ENCODE measurements around the gene TNS3.
"Not testable (repeated sequence)": the region's sequence is repeated elsewhere in the genome, so short reads cannot be mapped to it uniquely, and the experiment has no call there.

The TNS3 gene

DNA sequence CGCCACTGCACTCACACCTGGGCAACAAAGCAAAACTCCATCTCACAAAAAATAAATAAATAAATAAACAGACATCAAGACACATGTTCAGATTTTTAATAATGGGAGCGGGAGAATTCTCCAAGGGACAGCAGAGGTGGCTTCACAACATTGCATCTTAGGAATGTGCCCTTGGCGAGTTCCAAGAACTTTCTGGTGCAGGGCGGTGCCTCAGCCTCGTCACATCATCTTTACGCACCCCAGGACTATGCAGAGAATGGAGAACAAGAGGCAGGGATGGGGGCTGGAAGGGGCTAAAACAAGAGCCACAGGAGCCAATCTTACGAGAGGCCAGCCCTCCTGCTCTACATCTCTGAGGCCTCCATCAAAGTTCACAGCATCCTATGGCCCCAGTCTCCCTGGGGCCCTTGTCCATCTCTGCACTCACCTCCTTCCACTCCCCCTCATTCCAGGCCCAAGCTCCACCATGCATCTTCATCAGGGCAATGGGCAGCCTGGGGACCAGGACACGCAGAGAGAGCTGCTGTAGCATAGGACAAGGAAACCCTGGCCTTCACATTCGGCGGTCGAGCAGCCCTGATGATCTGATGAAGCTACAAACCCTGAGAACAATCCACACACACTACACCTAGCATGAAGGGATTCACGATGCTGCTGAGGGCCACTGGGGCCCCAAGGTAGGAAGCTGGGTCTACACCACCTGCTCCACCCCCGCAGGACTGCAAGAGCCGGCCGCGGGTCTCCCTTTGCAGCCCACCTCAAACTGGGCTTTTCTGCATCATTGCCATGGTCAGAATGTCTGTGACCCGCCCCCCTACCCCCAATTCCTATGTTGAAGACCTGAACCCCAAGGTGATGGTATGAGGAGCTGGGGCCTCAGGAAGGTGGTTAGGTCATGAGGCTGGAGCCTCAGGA lies 22.3 kb downstream of the TNS3 start:
- no peak for DNase-seq

DNA sequence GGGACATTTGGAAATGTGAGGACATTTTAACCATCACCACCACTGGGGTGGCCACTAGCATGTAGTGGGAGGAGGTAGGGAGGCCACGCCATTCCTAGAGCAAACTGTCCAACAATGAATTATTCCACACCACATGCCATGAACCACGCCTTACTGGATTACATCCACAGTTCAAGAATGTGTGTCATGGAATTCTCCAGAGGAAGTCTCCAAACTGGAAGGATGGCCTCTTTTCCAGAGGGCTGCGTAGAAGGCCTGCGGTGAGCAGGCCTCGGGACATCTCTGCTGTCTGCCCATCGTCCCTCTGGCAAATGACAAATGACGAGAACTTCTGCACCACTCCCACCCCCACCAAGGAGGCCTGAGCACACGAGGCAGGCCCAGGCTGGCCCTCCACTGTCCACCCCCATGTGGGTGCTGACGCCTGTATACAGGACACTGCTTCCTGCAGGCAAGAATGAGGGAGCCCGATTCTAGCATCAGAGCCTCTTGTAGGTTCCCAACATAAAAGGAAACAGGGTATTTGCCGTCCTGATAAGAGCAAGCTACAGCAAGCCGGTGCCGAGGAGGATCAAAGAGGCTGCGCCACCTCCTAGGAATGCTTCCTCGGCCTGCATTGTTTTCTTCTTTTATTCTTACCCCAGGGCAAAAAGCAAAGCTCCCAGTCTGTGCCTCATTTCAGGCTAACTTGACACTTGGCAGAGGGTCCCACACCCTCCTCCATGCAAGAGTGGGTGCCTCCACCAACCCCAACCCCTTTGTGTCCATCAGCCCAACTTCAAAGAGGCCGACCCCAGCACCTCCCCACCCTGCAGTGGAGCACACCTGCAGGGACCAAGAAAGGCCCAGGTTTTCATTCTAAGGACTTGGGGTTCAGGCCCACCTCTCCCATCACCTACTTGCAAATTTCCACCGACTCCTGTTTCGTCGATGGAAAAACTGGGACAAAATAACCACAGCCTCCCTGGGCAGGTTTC lies 23.9 kb downstream of the TNS3 start:
- no peak for DNase-seq

DNA sequence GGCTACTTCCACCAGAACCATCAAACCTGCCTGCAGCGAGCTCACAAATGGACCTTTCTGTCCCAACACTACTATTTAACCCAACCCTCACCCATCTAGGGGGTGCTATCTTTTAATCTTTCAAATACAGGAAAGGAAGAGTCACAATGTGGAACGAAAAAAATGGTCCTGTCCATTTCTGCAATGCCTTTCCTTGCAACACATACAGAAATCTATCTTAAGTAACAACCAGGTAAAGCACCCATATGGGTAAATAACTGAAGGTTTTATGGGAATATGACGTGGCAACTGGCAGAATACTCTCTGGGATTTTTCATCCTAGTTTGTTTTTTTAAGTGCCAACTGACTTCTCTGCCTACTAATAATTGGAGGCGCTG lies 24.6 kb downstream of the TNS3 start:
- DNase-seq: no peak

- no peak for DNase-seq
Observed at GRCh38 chr7:47556511-47557180, 25.3 kb downstream of the TNS3 start.

GRCh38 chr7:47553309-47553708 lies 28.6 kb downstream of the TNS3 start:
- no peak for DNase-seq

DNA sequence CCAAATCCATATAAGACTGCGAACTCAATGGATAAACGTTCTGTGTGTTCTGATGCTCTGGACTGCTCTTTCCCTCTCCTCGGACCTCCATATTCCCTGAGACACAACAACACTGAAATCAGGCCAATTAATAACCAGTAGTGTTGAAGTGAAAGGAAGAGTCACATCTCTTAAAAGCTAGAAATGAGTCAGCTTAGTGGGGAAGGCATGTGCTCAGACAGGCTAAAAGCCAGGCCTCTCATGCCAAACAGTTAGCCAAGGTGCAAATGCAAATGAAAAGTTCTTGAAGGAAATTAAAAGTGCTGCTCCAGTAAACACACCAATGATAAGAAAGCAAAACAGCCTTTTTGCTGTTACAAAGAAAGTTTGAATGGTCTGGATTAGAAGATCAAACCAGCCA lies 29.3 kb downstream of the TNS3 start:
- no peak for DNase-seq

DNA sequence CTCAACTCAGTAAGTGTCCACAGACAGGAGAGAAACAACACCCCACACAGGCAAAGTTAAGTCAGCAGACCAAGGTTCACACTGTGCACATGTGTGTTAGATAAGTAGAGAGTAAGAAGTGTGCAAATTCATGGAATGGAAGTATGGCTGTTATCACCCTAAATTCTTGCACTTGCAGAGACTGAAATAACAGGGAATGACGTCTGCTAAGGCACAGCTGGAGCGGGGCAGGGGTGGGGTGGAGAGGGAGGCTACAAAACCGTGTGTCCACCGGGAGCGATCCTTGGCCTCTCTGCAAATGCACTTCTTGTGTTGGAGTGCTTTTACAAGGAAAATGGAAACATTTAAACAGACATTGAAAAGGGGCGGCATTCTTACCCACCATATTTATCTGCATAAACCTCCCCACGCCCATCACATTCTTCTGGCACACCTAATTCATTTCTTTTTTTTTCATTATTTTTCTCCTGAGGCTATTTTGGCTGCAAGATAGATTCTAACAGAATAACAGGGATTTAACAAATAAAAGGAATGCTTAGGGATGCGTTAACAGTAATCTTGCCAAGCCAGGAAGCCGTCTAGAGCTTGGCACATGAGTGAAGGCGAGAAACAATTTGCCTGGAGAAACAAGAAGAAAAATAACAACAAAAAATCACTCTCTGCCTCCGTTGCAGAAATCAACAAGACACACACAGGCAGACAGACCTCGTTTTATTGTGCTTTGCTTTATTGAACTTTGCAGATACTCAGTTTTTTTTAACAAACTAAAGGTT lies 30.1 kb downstream of the TNS3 start:
- no peak for DNase-seq

GRCh38 chr7:47550788-47551470 lies 31.0 kb downstream of the TNS3 start:
- DNase-seq: no peak

GRCh38 chr7:47549916-47550315 lies 32.0 kb downstream of the TNS3 start:
- no peak for DNase-seq

DNA sequence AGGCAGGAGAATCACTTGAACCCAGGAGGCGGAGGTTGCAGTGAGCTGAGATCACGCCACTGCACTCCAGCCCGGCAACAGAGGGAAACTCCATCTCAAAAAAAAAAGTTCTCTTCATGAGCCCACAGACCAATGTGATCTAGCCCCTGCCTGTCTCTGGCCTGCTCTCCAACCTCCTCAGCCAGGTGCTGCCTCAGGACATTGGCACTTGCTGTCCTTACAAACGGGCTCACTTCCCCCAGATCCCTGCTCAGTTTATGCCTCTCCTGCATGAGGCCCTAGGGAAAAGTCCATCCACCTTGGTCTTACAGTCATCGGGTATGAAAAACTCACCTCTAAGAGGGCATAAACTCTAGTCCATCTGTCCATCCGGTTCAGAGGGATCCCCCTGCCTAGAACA lies 32.5 kb downstream of the TNS3 start:
- DNase-seq: no peak

- DNase-seq: no peak
Observed at GRCh38 chr7:47548546-47548945, 33.4 kb downstream of the TNS3 start.

GRCh38 chr7:47546733-47547494 lies 35.0 kb downstream of the TNS3 start:
- DNase-seq: no peak

DNA sequence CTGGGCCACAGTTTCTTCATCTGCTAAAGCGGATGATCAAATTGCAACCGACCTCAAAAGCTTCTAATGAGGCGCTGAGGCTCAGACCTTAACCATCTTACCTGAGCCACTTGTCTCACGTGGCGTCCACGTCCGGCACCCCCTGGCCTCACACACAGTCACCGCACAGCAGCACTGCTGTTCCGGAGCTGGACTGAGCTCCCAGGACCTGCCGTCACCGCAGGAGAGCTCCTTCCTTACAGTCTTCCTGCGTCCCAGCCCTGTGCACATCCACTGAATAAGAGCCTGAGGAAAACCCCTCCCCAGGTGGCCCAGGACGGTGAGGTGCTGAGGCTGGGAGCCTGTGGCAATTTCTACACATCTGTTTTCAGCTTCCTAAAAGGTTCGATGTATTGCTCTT lies 35.7 kb downstream of the TNS3 start:
- no peak for DNase-seq

DNA sequence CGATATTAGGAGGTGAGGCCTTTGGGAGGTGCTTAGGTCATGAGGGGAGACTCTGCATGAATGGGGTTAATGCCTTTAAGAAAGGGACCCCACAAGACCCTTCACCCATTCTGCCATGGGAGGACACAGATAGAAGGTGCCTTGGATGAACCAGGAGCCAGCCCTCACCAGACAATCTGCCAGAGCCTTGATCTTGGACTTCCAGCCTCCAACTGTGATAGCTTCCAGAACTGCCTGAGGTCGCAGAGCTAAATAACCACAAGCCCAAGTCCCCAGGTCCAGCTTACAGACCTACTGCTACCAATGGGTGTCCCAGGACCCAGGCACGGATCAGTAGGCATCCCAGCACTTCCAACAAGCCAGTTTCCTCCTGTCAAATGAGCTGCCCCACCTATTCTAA lies 37.5 kb downstream of the TNS3 start:
- no peak for DNase-seq

DNA sequence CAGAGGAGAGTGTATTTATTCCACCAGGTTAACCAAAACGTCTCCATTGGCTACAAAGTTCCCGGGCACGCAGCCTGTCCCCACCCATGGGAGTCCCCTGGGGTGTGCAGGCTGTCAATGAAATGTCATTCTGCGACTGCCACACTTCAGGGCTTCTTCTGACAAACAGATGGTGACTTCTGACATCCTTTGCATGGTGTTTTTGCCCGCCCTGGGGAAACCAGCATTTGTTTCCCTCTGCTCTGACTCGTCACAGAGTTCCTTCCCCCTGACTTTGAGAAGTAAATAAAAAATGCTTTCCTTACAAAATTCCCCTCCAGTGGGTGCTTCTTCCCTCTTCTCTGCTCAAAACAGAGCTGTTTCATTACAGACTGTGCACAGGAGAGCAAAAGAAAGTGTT lies 38.2 kb downstream of the TNS3 start:
- DNase-seq: no peak

DNA sequence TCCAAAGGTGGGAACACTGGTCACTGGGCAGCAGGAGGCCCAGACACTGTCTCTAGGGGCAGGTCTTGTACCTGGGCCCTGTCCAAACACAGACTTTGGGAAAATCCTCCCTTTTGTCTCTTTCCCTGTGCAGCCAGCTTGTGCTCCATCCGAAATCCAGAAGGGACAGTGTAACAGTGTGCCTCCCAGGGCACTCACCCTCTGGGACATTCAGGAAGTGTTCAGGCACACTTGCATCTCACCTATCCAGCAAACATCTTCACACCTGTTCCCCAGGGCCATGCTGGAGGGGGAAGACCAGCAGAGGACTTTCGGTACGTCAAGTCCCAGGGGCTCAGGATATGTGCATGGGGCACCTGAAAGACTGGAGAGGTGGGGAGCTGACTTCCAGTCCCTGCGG lies 38.9 kb downstream of the TNS3 start:
- DNase-seq: no peak

GRCh38 chr7:47542051-47542450 lies 39.9 kb downstream of the TNS3 start:
- DNase-seq: no peak

DNA sequence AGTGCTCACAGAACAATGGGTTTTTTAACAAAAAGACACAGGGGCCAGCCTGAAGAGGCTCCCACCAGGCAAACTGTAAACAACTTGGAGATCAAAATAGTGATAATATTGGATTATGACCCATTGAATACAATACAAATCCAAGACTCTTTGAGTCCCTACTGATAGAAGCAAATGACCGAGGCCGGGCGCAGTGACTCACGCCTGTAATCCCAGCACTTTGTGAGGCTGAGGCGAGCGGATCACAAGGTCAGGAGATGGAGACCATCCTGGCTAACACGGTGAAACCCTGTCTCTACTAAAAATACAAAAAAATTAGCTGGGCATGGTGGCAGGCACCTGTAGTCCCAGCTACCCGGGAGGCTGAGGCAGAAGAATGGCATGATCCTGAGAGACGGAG lies 40.4 kb downstream of the TNS3 start:
- not testable (repeated sequence) for DNase-seq

GRCh38 chr7:47540387-47541350 lies 41.2 kb downstream of the TNS3 start:
- DNase-seq: no peak

- no peak for DNase-seq
Observed at GRCh38 chr7:47540053-47540386, 41.9 kb downstream of the TNS3 start.
